PC-3 (cell line): ENCODE results near the gene KLHDC8B.

Source experiments
- CTCF ChIP-seq: fragments of 300-600 bp; sonication (generic); conservative IDR thresholded peaks from 2 replicates; pipeline ENCODE4 v1.5.1; 2017; ENCODE audit warnings: antibody characterized with exemption, low read depth, mild to moderate bottlenecking, low read length
- EZH2 ChIP-seq: fragments of 300-600 bp; sonication (generic); IDR thresholded peaks from one replicate; pipeline ENCODE4 v1.6.1; 2017; ENCODE audit warnings: antibody characterized with exemption, mild to moderate bottlenecking, low read length; ENCODE audit not compliant: unreplicated experiment

GRCh38 chr3:49219132-49219531 is 47.7 kb downstream of the KLHDC8B start:
- TF ChIP-seq CTCF (no peak), EZH2 (no peak)
